ENCODE results near the gene FAM50B. TPM values are rescaled to one million over a fixed set of nuclear protein-coding genes. Genes with fewer than 3 reads are reported as not detected.

Gene FAM50B
- total RNA-seq, 1 experiment from 2014 or later = 3.3 TPM

DNA sequence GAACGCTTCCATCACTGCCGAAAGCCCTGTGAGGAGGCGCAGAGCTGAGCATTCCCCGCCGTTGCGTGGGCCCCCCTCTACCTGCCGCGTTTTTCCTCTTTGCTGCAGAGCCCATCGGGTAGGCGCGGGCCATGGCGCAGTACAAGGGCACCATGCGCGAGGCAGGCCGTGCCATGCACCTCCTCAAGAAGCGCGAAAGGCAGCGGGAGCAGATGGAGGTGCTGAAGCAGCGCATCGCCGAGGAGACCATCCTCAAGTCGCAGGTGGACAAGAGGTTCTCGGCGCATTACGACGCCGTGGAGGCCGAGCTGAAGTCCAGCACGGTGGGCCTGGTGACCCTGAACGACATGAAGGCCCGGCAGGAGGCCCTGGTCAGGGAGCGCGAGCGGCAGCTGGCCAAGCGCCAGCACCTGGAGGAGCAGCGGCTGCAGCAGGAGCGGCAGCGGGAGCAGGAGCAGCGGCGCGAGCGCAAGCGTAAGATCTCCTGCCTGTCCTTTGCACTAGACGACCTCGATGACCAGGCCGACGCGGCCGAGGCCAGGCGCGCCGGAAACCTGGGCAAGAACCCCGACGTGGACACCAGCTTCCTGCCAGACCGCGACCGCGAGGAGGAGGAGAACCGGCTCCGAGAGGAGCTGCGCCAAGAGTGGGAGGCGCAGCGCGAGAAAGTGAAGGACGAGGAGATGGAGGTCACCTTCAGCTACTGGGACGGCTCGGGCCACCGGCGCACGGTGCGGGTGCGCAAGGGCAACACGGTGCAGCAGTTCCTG, 693 bp downstream of the FAM50B start:
- H4K8ac ChIP-seq (replicated peaks; ENCODE audit: insufficient read length, low read depth, low read length) = no peak overlapping the region
- H3K4ac ChIP-seq (ENCODE audit: low read depth, low read length) = no peak overlapping the region
- H4K20me1 ChIP-seq (ENCODE audit: control insufficient read depth, insufficient read depth, insufficient read length) = no peaks in the 10 kb centered on the region
- no peak overlapping the region for H2BK120ac ChIP-seq (ENCODE audit: low read depth, low read length, poor library complexity, severe bottlenecking)
- H3K9ac ChIP-seq (ENCODE audit: extremely low read depth, insufficient read length, low read length) = no peak overlapping the region
- H3T11ph ChIP-seq (ENCODE audit: low read length) = no peak overlapping the region
- H3K4me2 ChIP-seq (ENCODE audit: insufficient read depth, insufficient read length, low read length) = peak overlapping the region; percentile 60
- no peaks in the 10 kb centered on the region for H3K79me1 ChIP-seq (ENCODE audit: insufficient read depth, low read depth, low read length, poor library complexity, severe bottlenecking)
- H4K5ac ChIP-seq (ENCODE audit: insufficient read length, low read depth, low read length) = no peak overlapping the region
- no peaks in the 10 kb centered on the region for H3K9me3 ChIP-seq (ENCODE audit: control insufficient read depth, low read depth, low read length)
- peak; percentile 37 for DNase-seq
- H3K4me1 ChIP-seq (ENCODE audit: insufficient read depth, low read length) = 0 out of 2 replicates have a peak, but pooled peaks cover 3% of the 10 kb centered on the region
- H2BK5ac ChIP-seq (ENCODE audit: insufficient read length, low read length) = no peak overlapping the region
- H3K14ac ChIP-seq (ENCODE audit: insufficient read depth, low read length) = no peak overlapping the region; the same call in 1 of the 2 replicates
- no peak overlapping the region for H2AFZ ChIP-seq (ENCODE audit: low read length)
- H2AK5ac ChIP-seq (ENCODE audit: insufficient read length, low read length) = no peak overlapping the region
- no peak overlapping the region for H3K27ac ChIP-seq (ENCODE audit: insufficient read length, low read depth, low read length)
- H3K9me3 Mint-ChIP-seq = no peaks in the 10 kb centered on the region
- no peak overlapping the region for H2BK15ac ChIP-seq (ENCODE audit: low read depth, low read length)
- TF ChIP-seq, protein P1, sequence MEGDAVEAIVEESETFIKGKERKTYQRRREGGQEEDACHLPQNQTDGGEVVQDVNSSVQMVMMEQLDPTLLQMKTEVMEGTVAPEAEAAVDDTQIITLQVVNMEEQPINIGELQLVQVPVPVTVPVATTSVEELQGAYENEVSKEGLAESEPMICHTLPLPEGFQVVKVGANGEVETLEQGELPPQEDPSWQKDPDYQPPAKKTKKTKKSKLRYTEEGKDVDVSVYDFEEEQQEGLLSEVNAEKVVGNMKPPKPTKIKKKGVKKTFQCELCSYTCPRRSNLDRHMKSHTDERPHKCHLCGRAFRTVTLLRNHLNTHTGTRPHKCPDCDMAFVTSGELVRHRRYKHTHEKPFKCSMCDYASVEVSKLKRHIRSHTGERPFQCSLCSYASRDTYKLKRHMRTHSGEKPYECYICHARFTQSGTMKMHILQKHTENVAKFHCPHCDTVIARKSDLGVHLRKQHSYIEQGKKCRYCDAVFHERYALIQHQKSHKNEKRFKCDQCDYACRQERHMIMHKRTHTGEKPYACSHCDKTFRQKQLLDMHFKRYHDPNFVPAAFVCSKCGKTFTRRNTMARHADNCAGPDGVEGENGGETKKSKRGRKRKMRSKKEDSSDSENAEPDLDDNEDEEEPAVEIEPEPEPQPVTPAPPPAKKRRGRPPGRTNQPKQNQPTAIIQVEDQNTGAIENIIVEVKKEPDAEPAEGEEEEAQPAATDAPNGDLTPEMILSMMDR (conservative IDR thresholded peaks at IDR 0.05) = no peak
- H3K23ac ChIP-seq (ENCODE audit: insufficient read length, low read depth, low read length) = no peak overlapping the region
- H3K23me2 ChIP-seq (ENCODE audit: insufficient read length, low read depth, low read length, poor library complexity, severe bottlenecking) = peaks cover 4% of the 10 kb centered on the region
- H3K79me2 ChIP-seq (ENCODE audit: insufficient read depth, low read length) = no peaks in the 10 kb centered on the region
- no peak overlapping the region for H4K91ac ChIP-seq (ENCODE audit: insufficient read length, low read depth, low read length)
- peaks cover 2 to 14% (median 6%) of the 10 kb centered on the region in 3 experiments; a peak in 2 of 7 replicates for H3K36me3 Mint-ChIP-seq (ENCODE audit: insufficient read depth in 1 of 3, low read depth in 3 of 3)
- peak overlapping the region; percentile 51 to 78; a peak in 3 of 5 replicates for H3K4me3 Mint-ChIP-seq
- H3K56ac ChIP-seq (ENCODE audit: insufficient read length, low read depth, low read length) = no peak overlapping the region
- WGBS (ENCODE audit: extremely low coverage, insufficient read length, low lambda C conversion rate) = no CpG with 5 or more reads among the region's 73 CpGs
- no peak overlapping the region for H2BK20ac ChIP-seq (ENCODE audit: low read depth, low read length, poor library complexity, severe bottlenecking)
- H3K27me3 ChIP-seq (ENCODE audit: insufficient read depth, low read length) = no peaks in the 10 kb centered on the region
- H3K4me1 Mint-ChIP-seq = peaks cover 7 to 9% of the 10 kb centered on the region in 2 experiments
- H3K27ac Mint-ChIP-seq = no peak overlapping the region; a peak in 1 of 7 replicates
- H3K27me3 Mint-ChIP-seq (ENCODE audit: low read depth) = peaks cover 6% of the 10 kb centered on the region
- no peak overlapping the region for H2BK12ac ChIP-seq (ENCODE audit: insufficient read length, low read depth, low read length)
- no peak overlapping the region for H3K18ac ChIP-seq (ENCODE audit: insufficient read length, low read depth, low read length)
